GM18498 (cell line): Measurements from ENCODE around the gene CDH20.
A peak's percentile ranks its signal among the peaks of the same experiment; 100 is the strongest.

Experiments used
- ATAC-seq: cut with Tn5 transposase; IDR thresholded peaks from one replicate; pipeline ENCODE4 v1.9.1; 2021; ENCODE audit warnings: mild to moderate bottlenecking, moderate library complexity; ENCODE audit not compliant: unreplicated experiment

The CDH20 gene

DNA sequence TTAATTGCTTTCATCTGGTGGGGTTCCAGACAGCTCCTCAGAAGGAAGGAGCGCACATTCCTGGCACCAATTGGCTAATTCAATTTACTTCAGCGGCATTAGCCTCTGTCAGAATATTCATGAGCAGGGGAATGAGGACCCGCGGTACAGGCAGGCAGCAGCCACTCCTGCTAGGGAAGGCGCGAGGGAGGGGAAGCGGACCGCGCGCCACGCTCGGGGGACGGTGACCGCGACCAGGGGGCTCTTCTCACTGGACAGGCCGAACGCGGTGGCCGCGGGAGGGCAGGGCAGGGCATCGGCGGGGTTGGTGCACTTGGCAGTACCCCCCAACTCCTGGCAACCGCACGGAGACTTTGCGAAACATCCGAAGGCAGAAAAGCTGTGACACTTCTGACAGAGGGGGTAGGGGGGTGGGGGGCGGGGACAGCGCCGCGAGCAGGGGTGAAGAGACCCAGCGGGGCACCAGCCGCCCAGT, at the start of gene CDH20:
Gene CDH20, plus strand, starts transcription at position 160 of the 475 bp plus-strand sequence.
- no peak for ATAC-seq

DNA sequence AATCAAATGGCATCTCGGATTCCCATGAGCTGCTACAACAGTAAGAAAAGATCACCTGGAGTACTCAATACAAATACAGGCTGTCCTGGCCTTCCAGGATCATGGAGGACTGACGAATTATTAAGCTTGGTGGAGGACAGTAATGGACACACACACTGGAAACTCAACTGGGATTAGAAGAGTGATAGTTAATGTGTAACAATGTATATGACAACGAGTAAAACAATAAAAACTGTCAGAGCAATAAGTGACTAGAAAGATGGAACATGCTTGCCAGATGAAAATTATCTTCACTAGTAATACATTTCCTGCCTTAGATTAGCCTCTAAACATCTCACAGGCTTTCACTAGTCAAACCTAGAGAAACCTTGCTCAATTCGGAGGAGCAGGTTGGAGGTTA, 49.2 kb upstream of the CDH20 start:
- ATAC-seq, result no peak

DNA sequence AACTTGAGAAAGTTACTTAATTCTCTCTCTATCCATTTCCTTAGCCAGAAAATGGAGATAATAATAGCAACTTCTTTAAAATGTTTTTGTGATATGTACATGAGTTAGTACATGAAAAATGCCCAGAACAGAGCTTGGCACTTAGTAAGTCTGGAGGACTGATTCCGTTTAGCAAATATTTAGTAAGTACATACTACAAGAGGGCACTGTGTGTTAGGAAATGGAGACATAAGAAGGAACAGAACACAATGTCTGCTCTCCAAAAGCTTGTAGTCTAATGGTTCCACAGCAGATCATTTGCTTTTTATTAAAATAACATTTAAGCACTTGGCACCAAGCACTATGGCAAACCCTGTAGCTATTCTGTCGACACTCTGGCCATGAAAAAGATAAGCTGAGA, 47.5 kb upstream of the CDH20 start:
- no peak for ATAC-seq

DNA sequence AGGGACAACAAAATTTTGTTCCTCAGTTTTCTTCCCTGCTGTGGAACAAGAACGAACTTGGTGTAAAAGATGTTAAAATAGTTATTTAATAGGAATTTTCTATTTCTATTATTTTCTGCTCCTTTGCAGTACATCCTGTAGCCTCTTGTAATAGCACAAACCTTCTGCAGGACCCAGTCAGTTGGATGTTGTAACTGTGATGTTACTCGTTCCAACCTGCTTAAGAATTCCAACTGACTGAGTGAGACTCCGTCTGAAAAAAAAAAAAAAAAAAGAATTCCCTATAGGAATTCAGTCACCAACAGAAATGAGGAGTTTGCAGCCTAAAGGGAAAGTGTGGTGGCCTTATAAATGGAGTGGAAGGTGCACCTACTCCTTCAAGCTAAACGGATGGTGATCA, 46.4 kb upstream of the CDH20 start:
- ATAC-seq, result no peak

DNA sequence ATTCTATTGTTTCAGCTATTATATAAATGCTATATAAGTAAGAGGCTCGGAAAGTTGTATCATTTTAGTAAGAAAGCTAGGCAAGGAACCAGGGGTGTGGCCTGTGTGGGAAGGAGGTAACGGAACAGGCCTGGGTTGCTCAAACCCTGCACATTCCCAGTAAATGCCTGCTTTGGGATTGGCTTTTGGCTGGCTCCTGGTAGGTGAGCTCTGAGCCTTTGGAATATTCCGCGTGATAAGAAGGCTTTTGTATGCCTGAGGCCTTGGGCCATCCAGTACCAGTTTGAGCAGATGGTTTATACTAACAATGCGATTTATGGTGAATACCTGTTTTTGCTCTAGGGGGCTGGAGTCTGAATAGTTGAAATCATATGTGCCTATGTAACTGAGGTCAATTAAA, 42.6 kb upstream of the CDH20 start:
- no peak for ATAC-seq

DNA sequence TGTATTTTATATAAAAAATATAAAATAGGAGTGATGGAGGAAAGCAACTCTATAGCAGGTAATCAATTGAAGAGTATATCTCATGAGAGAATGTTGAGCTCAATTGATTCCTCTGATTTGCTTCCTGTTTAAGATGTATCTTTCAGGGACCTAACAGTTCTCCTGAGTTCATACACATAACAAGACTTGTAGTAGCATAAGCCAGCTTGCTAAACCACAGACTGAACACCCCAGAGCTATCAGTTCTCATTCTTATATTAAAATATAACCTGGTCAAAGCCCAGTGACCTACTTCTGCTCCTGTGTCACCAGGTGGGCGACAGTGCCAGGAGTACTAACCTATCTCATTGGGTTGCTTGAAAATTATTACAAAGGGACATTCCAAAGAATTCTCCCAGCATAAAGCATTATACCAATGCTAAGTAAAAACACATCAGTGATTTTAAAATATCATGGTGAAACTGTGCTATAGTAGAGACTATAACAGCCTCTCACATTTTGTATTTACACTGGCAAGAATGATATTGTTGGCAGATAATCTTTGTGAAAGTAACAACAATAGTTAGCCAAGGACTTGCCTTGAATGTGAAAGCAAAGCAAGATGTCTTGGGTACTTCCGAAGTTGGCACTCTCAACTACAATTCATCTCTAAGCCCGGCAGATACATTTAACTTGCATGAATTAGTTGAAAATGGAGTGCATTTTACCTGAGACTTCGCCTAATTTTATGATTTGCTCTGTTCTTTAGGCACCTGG, 40.8 kb upstream of the CDH20 start:
- no peak for ATAC-seq

DNA sequence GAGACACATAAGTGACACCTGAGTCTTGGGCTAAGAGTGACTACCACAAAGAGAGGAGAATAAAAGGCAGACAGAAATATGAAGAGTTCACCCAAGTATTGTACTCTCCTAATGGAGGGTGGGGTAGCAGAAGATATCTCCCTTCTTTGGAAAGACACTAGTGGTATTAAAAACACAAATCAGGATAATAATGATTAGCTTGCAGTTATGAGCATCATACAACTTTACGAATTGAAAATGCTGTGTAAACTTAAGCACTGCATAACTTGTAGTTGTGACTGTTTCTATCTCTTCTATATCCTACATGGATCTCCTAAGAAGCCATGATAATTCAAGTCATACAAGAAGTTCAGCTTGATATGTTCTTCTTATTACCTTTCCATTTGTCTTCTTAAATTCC, 38.1 kb upstream of the CDH20 start:
- ATAC-seq, result no peak

DNA sequence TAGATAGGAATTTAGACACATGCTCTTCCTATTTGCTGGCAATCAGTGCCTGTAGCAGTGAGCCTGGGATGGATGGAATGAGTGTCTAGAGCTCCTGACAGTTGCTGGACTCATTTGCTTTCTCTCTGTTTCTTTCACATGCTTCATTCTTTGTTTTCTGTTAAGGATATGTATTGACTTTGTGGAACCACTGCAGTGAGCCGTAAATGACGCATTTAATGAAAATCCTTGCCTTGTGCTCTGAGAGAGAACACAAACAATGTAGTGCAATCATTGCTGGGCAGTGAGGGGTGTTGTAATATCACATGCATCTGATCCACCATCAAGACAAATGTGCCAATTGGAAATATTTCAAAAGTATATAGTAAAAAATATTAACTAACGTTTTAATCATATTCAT, 25.2 kb upstream of the CDH20 start:
- no peak for ATAC-seq

DNA sequence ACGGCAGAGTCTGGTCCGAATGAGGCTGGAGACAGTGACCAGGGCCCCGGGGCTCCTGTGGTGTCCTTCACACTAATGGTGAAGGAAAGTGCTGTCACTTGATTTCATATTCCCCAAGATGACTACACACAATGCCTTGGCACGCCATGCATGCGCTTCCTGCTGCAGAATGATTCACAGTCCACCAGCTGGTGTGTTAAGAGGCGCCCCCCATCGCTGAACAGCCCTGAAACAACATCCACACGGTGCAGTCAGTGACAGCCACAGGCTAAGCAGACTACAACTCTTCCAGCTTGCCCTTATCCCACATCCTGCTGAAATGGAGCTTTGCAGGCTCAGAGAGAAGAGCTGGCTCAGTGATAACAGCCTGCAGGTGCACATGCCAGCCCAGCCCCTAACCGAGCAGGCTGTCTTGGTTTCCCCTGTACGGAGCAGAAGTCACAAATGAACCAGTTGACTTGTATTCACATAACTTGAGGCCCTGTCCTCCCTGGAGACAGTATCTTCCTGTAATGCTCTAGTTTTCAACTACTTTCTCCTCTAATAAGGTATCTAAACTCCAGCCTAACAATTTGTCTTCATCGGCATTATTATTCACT, 24.3 kb upstream of the CDH20 start:
- no peak for ATAC-seq

DNA sequence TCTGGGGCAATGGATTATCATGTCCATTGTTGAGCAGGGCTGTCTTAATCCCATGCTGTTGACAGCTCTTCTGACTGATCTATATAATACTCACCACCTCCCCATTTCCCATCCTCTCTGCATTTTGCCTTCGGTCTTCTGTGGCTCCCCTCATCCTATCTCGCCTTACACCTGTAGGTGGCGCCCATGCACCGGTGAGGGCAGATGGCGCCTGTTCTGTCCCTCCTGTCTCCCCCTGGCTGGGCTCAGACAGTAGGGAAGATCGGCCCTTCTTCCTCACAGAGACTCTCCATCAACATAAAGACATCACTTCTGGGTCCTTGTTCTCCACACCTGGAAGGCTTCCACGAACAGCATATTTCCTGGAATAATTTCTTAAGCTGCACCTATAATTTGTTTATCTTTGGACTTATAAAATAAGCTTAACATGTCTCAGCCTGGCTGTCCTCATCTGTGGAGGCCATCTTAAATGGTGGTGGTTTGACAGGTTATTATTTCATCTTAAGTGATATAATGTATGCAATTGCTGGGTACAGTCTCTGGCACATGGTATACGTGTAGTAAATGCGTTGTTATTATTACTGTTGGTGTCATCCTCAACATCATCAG, 10.9 kb upstream of the CDH20 start:
- peak; percentile 97 for ATAC-seq

DNA sequence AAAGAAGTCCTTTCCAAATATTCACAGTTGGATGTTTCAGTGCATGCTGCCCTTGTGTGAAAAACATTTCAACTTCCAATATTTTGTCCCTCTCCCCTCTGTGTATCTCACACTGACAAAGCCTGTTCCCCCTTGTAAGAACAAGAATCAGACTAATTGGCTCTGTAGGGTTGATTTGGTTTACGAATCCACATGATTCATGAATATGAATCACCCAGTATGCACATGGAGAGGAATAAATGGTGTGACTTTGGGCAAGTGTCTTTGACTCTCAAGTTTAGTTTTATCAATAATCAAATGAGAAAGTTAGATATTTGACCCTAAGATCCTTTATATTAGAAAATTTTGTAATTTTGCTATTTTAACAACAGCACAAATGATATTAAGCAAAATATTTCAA, 9.3 kb upstream of the CDH20 start:
- no peak for ATAC-seq

DNA sequence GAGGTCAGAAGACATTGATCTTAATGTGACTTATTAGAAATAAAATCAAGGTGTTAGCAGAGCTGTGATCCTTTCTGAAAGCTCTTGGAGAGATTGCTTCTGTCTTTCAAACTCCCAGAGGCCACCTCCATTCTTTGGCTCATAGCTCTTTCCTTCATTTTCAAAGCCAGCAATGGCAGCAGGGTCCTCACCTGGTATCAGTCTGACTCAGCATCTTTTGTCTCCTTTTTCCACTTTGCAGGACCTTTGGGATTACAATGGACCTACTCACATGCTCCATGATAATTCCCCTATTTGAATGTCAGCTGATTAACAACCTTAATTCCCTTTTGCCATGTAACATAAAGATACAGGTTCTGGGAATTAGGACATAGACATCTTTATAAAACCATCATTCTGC, 6.8 kb upstream of the CDH20 start:
- ATAC-seq, result no peak

DNA sequence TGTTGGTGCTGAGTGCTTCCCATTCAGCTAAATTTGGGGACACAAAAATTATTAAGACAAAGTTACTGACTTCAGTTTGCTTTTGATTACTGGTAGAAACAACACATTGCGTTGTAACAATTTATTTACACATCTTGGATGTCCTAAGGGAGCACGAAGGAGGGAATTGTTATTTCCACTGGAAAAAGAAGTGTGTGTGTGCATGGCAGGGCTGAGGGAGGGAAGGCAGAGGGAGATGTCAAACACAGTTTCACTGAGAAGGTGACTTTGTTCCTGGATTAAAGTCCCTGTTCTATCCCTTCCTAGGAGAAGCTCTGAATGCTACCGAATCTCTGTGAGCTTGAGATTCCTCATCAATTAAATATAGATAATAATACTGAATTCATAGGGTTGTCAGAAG, 3.8 kb upstream of the CDH20 start:
- ATAC-seq, result no peak

DNA sequence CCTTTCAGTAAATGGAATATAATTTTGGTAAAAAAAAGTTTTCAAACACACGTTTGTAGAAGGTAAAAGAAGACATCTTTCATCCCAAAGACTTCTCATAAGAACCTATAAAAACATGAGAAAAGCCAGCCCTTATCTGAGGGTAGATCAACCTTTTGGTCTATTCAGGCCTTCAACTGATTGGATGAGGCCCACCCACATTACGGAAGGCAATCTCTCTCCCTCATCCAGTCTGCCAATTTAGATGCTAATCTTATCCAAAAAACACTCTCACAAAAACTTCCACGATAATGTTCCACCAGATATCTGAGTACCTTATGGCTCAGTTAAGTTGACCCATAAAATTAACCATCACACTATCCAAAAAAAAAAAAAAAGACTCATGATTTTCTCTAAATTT, 2.2 kb upstream of the CDH20 start:
- no peak for ATAC-seq

DNA sequence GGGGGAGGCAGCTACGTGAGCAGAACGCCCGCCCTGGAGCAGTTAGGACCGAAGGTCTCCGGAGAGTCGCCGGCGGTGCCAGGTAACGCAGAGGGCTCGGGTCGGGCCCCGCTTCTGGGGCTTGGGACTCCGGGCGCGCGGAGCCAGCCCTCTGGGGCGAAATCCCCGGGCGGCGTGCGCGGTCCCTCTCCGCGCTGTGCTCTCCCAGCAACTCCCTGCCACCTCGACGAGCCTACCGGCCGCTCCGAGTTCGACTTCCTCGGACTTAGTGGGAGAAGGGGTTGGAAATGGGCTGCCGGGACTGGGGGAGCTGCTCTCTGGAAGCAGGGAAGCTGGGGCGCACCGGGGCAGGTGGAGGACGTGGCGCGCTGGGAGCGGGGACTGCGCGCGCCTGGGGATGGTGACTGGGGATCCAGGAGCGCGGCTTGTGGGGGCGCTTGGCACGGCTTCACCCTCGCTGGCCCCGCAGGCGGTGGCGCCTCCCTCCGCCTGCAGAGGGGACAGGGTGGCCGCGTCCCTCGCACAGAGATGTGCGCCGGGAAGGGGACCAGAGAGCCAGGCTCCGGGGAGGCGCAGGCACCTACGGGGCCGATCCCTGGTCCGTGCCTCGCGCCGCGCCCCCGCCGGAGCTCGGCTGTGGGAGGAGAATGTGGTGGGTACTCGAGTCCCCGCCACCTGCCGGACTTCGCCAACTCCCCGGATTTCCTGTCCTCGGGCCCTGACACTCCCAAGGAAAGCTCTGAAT, 688 bp downstream of the CDH20 start:
- ATAC-seq, result no peak

DNA sequence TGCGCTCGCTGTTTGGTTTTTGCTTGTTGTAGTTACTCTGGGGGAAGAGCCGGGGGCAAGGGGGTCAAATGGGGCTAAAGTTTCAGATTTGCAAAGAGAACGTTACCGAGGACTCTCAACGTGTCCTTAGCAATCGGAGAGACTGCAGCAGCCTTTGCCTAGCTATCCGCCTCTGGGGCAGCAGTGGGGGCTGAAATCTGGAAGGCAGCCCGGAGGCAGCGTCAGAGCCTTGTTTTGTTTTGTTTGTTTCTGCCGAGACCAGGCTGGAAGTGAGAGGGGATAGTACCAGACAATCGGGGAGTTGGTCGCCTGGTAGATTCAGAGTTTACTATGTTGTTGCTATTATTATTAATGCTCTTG, 1.2 kb downstream of the CDH20 start:
- no peak for ATAC-seq

DNA sequence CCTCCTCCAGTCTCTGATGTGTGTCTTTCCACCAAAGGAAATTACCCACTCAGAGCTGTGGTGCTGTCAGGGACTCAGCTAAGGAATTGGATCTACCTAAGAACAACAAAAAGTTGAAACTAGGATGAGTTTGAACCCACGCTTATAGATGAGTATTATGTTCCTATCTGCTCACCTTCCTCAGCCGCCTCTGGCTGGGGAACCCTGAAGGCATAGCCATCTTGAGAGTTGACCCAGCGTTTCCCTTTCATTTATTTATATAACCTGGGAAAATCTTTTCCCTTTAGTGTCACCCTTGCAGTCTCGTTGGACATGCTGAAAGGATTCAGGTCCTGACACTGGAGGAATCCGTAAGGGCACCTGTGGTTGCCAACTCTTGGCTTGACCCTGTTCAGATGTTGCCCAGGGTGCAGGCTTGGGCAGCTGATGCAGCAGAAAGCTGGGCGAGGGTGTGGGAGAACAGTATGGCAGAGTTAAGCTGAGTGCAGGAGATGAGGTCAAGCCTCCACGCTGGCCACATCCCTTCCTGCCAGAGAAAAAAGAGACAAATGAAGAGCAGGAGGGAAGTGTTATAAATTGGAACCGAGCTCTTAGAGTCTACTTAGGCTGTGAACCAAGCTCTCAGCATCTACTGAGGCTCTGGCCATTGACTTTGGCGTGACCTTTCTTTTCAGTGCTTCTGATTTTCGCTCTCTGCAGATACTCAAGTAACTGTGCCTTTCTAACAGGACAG, 1.9 kb downstream of the CDH20 start:
- ATAC-seq, result no peak

DNA sequence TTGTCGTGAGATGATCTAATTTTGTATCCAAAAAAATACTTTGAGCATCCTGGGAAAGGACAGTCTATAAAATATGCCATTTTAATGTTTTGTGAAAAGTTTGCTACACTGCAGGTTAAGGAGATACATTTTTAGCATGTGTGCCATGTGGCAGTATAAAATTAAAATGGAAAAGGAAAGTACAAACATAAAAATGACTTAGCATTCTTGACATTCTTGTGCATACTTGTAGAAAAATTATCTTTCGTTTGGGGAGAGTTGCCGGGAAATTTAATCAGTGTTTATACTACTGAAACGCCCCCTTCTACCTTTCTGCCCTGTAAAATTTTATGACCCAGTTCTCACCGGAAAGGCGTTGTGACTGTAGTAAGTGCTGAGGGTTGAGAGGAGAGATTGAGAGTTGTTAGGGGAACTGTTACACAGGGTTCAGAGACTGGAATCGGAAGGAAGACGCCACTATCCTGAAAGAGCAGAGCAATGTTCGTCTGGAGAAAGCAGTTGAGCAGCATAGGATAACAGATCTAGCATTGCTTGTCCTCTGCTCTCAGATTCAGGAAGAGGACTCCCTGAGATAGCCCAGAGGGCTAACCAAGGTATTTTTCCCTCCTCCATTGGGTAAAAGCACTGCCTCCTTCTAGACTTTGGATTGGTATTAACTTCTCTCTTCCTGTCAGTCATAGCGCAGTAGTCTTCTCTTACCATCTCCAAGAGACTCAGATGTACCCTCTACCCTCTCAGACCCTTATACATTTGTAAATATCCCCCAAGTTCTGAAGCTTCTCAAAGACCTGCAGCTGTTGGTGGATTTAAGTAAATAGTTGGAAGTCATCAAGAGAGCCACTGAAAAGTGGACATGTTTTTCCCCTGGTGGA, 2.7 kb downstream of the CDH20 start:
- ATAC-seq, result no peak

DNA sequence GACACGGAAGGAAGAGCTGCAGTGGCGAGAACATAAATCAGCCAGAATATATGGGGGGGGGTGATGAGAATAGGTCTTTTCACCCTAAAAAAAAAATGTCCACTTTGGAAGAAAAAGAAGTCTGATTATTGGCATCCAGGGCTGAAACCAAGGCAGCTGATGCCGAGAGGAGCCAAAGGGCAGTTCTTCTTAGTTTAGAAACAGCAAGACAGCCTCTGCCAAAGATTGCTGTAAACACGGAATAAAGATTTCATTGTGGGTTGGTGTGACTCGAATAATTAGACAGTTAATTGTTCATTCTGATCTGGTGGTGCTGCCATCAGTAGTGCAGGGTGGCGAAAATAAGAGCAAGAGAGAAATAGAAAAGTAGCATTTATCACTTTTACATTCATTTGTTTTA, 3.5 kb downstream of the CDH20 start:
- ATAC-seq, result no peak

DNA sequence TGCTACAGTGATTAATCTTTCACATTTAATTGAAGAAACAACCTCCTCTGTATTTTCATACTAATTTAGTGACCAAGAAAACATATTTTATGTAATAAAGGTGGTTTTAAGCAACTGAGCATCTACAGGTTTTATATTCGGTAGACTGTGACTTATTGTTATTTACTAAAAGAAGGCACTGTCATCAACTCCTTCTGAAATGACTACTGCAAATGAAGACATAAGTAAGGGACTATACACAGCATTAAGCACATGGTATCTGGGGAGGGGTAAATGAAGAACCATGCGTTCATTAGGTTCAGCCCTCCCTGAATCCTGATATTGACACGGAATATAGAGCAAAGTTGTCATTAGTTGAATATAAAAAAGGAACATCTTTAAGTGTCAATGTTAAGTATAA, 4.3 kb downstream of the CDH20 start:
- no peak for ATAC-seq
